MM.1S (cell line): ENCODE results near the gene KIRREL1.

ENCODE experiments used
- DNase-seq: peaks from one replicate; pipeline ENCODE4 v3.0.0-alpha.2; 2015
- H2AFZ ChIP-seq: fragments of 300-600 bp; sonication (generic); 2 replicates; pipeline ENCODE4 v1.6.0; 2016; ENCODE audit warnings: antibody characterized with exemption, low read length
- H3F3A ChIP-seq: fragments of 300-600 bp; sonication (generic); 2 replicates; pipeline ENCODE4 v1.6.1; 2016; ENCODE audit warnings: mild to moderate bottlenecking, antibody characterized with exemption, low read length, moderate library complexity, mixed read lengths; ENCODE audit not compliant: insufficient read depth
- H3K27ac ChIP-seq: fragments of 300-600 bp; sonication (generic); 2 replicates; pipeline ENCODE4 v1.5.1; 2016; ENCODE audit warnings: mild to moderate bottlenecking, low read length
- H3K27me3 ChIP-seq: fragments of 300-600 bp; sonication (generic); replicated peaks from 2 replicates; pipeline ENCODE4 v1.6.0; 2016; ENCODE audit warnings: low read length; ENCODE audit not compliant: insufficient read depth
- H3K36me3 ChIP-seq: fragments of 300-600 bp; sonication (generic); replicated peaks from 2 replicates; pipeline ENCODE4 v1.6.1; 2016; ENCODE audit warnings: mild to moderate bottlenecking, low read length, mixed read lengths; ENCODE audit not compliant: insufficient read depth
- H3K4me1 ChIP-seq: fragments of 300-600 bp; sonication (generic); 2 replicates; pipeline ENCODE4 v1.6.1; 2016; ENCODE audit warnings: low read length, mixed read lengths
- H3K4me2 ChIP-seq: fragments of 300-600 bp; sonication (generic); 2 replicates; pipeline ENCODE4 v1.6.0; 2016; ENCODE audit warnings: low read depth, low read length
- H3K4me3 ChIP-seq: fragments of 300-600 bp; sonication (generic); 2 replicates; pipeline ENCODE4 v1.5.1; 2016; ENCODE audit warnings: low read length, mixed read lengths
- H3K79me2 ChIP-seq: fragments of 300-600 bp; sonication (generic); 2 replicates; pipeline ENCODE4 v1.6.1; 2016; ENCODE audit warnings: mixed run types, low read length, mixed read lengths
- H3K9ac ChIP-seq: fragments of 300-600 bp; sonication (generic); 2 replicates; pipeline ENCODE4 v1.6.1; 2016; ENCODE audit warnings: low read length, mixed read lengths
- H3K9me2 ChIP-seq: fragments of 300-600 bp; sonication (generic); replicated peaks from 2 replicates; pipeline ENCODE4 v1.6.1; 2016; ENCODE audit warnings: mild to moderate bottlenecking, low read length, mixed read lengths; ENCODE audit not compliant: insufficient read depth
- H3K9me3 ChIP-seq: fragments of 300-600 bp; sonication (generic); replicated peaks from 2 replicates; pipeline ENCODE4 v1.6.1; 2016; ENCODE audit warnings: mild to moderate bottlenecking, low read length, mixed read lengths; ENCODE audit not compliant: insufficient read depth
- H4K20me1 ChIP-seq: fragments of 300-600 bp; sonication (generic); 2 replicates; pipeline ENCODE4 v1.6.1; 2016; ENCODE audit warnings: mild to moderate bottlenecking, low read length, moderate library complexity, mixed read lengths; ENCODE audit not compliant: insufficient read depth
- CTCF ChIP-seq: fragments of 300-600 bp; sonication (generic); IDR thresholded peaks from 2 replicates; pipeline ENCODE4 v1.5.1; 2016; ENCODE audit warnings: antibody characterized with exemption, low read length, mixed read lengths
- EZH2 ChIP-seq: fragments of 300-600 bp; sonication (generic); optimal IDR thresholded peaks from 2 replicates; pipeline ENCODE3; 2017; ENCODE audit warnings: low read depth, mild to moderate bottlenecking, antibody characterized with exemption, low read length, mixed read lengths
- EZH2phosphoT487 ChIP-seq: fragments of 300-600 bp; sonication (generic); IDR thresholded peaks from 2 replicates; pipeline ENCODE4 v1.6.1; 2018; ENCODE audit warnings: antibody characterized with exemption, low read length

KIRREL1 gene

GRCh38 chr1:158131217-158131616 is 137.8 kb downstream of the KIRREL1 start:
- Histone ChIP-seq H3K9me2 (no peaks in the 10 kb centered on the region), H3K4me3 (no peak overlapping the region), H3K36me3 (no peaks in the 10 kb centered on the region), H3K9ac (no peak overlapping the region), H3K4me2 (no peak overlapping the region), H3K9me3 (no peaks in the 10 kb centered on the region), H3K4me1 (peaks cover 7% of the 10 kb centered on the region), H3K79me2 (no peaks in the 10 kb centered on the region), H3F3A (peaks cover 6% of the 10 kb centered on the region), H3K27me3 (peaks cover 53% of the 10 kb centered on the region), H3K27ac (no peak overlapping the region), H4K20me1 (0 out of 2 replicates have a peak, but pooled peaks cover under 1% of the 10 kb centered on the region), H2AFZ (no peak overlapping the region)
- TF ChIP-seq EZH2phosphoT487 (no peak), EZH2 (no peak), CTCF (no peak)
- no peak for DNase-seq

GRCh38 chr1:158140764-158141192 is 147.3 kb downstream of the KIRREL1 start:
- TF ChIP-seq EZH2 (no peak), CTCF (no peak), EZH2phosphoT487 (no peak)
- H3K9ac ChIP-seq = no peak overlapping the region
- no peaks in the 10 kb centered on the region for H3K36me3 ChIP-seq
- no peak overlapping the region for H3K4me2 ChIP-seq
- H4K20me1 ChIP-seq = no peaks in the 10 kb centered on the region
- no peaks in the 10 kb centered on the region for H3F3A ChIP-seq
- H2AFZ ChIP-seq = no peak overlapping the region
- H3K9me3 ChIP-seq = no peaks in the 10 kb centered on the region
- no peaks in the 10 kb centered on the region for H3K9me2 ChIP-seq
- H3K4me1 ChIP-seq = no peaks in the 10 kb centered on the region
- peaks cover 6% of the 10 kb centered on the region; the same call in 1 of the 2 replicates for H3K27me3 ChIP-seq
- DNase-seq = no peak
- H3K4me3 ChIP-seq = no peak overlapping the region
- no peak overlapping the region for H3K27ac ChIP-seq
- no peaks in the 10 kb centered on the region for H3K79me2 ChIP-seq

- no peaks in the 10 kb centered on the region for H3F3A ChIP-seq
- no peak overlapping the region for H3K27ac ChIP-seq
- H3K79me2 ChIP-seq = no peaks in the 10 kb centered on the region
- no peak overlapping the region for H3K4me3 ChIP-seq
- no peak overlapping the region for H2AFZ ChIP-seq
- TF ChIP-seq EZH2phosphoT487 (no peak), EZH2 (no peak), CTCF (no peak)
- no peaks in the 10 kb centered on the region for H4K20me1 ChIP-seq
- no peaks in the 10 kb centered on the region for H3K36me3 ChIP-seq
- H3K9me2 ChIP-seq = no peaks in the 10 kb centered on the region
- H3K9ac ChIP-seq = no peak overlapping the region
- DNase-seq = no peak
- H3K4me1 ChIP-seq = no peaks in the 10 kb centered on the region
- H3K27me3 ChIP-seq = peaks cover 41% of the 10 kb centered on the region
- no peaks in the 10 kb centered on the region for H3K9me3 ChIP-seq
- no peak overlapping the region for H3K4me2 ChIP-seq
These were observed 151.8 kb downstream of the KIRREL1 start for GRCh38 chr1:158145173-158145719.
